Forelimb muscle (tissue), 1 donor: ENCODE measurements around the gene GFRA1. TPM values are rescaled to one million over a fixed set of nuclear protein-coding genes. Genes with fewer than 3 reads are reported as not detected.

ENCODE experiments used
- DNase-seq: peaks from one replicate; pipeline ENCODE4 v3.0.0-alpha.2; 2013; ENCODE audit warnings: low read depth
- polyA plus RNA-seq: library from polyadenylated mRNA; unstranded; fragments of 120-200 nt; gene quantifications from one replicate; pipeline ENCODE4 v1.2.1, GENCODE V29; 2013; ENCODE audit not compliant: insufficient read length

Gene GFRA1
- polyA plus RNA-seq = 22.2 TPM

- no peak for DNase-seq
These were observed at the start of gene GFRA1 for GRCh38 chr10:116272440-116273283. TSS of gene GFRA1 (minus strand) at chr10:116273206. CDS start at chr10:116272029, 1,177 bp downstream.

GRCh38 chr10:116316503-116316902, 43.5 kb upstream of the GFRA1 start:
- DNase-seq = no peak

GRCh38 chr10:116312548-116312947, 39.5 kb upstream of the GFRA1 start:
- no peak for DNase-seq

- DNase-seq = no peak
These were observed 38.9 kb upstream of the GFRA1 start for GRCh38 chr10:116311706-116312490.

GRCh38 chr10:116311016-116311415, 38.0 kb upstream of the GFRA1 start:
- no peak for DNase-seq

- DNase-seq = no peak
These were observed 34.4 kb upstream of the GFRA1 start for GRCh38 chr10:116307455-116307854.

- DNase-seq = no peak
These were observed 33.8 kb upstream of the GFRA1 start for GRCh38 chr10:116306847-116307246.

GRCh38 chr10:116304923-116305322, 31.9 kb upstream of the GFRA1 start:
- DNase-seq = no peak

GRCh38 chr10:116300542-116300941, 27.5 kb upstream of the GFRA1 start:
- peak; percentile 62 for DNase-seq

- DNase-seq = no peak
These were observed 25.6 kb upstream of the GFRA1 start for GRCh38 chr10:116298586-116298985.

- DNase-seq = no peak
These were observed 23.3 kb upstream of the GFRA1 start for GRCh38 chr10:116296291-116296721.

GRCh38 chr10:116292493-116292892, 19.5 kb upstream of the GFRA1 start:
- DNase-seq = no peak

GRCh38 chr10:116289652-116290051, 16.6 kb upstream of the GFRA1 start:
- no peak for DNase-seq

- DNase-seq = no peak
These were observed 15.0 kb upstream of the GFRA1 start for GRCh38 chr10:116287906-116288501.

GRCh38 chr10:116286626-116287200, 13.7 kb upstream of the GFRA1 start:
- no peak for DNase-seq

- DNase-seq = no peak
These were observed 8.8 kb upstream of the GFRA1 start for GRCh38 chr10:116281775-116282174.

- DNase-seq = no peak
These were observed 5.8 kb upstream of the GFRA1 start for GRCh38 chr10:116278846-116279245.

- no peak for DNase-seq
These were observed 4.0 kb upstream of the GFRA1 start for GRCh38 chr10:116276981-116277380.

GRCh38 chr10:116274064-116274904, 1.3 kb upstream of the GFRA1 start:
- no peak for DNase-seq

GRCh38 chr10:116271593-116272439, 1.2 kb downstream of the GFRA1 start:
- DNase-seq = no peak
